ENCODE results near the gene NRXN3. TPM values are rescaled to one million over a fixed set of nuclear protein-coding genes. Genes with fewer than 3 reads are reported as not detected.

NRXN3 gene
- polyA plus RNA-seq, 1 donor (not counting 4 experiments of a cell fraction or from before 2014, with no cell fraction given) = 0.89 TPM

DNA sequence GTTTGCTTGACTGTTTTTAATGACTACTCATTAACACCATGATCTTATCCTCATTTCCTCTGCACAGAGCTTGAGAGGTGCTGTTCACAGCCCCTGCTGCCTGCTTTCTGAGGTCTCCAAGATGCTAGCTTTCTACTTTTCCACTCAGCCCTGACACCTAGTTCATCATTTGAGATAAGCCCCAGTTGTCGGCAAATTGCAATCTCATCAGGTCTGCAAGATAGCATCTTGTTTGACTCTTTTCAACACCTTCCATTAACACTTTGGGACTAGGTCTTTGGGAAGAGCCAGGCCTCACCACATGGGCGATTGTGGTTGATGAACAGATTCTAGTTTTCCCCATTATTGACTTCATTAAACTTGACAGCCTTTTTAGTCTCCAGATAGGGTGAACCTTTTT lies 1136.4 kb downstream of the NRXN3 start:
- no peaks in the 10 kb centered on the region for H3K4me1 ChIP-seq (ENCODE audit: control insufficient read depth, extremely low read depth, insufficient read depth, low read length)
- no peak for FAIRE-seq
- no peaks in the 10 kb centered on the region for H3K9me3 ChIP-seq (ENCODE audit: control insufficient read depth, low read depth, low read length)
- no peak for DNase-seq (ENCODE audit: low read depth, low spot score)
- H3K36me3 ChIP-seq (ENCODE audit: control insufficient read depth in 2 of 2, extremely low read depth in 1 of 2, insufficient read depth in 2 of 2, low read length in 2 of 2) = no peaks in the 10 kb centered on the region
- dilution Hi-C loops (cut with MboI; ENCODE audit: extremely low pct_ligation_motif_present, low sequenced_read_pairs) = no loop called here
- no peak overlapping the region for H3K27ac ChIP-seq (ENCODE audit: control insufficient read depth, insufficient read depth, low read length)
- H3K4me2 ChIP-seq (ENCODE audit: control insufficient read depth, extremely low read depth, insufficient read depth, low read depth, low read length) = no peak overlapping the region
- no peaks in the 10 kb centered on the region for H3K27me3 ChIP-seq (ENCODE audit: control insufficient read depth, extremely low read depth, insufficient read depth, low read length)
- H3K9ac ChIP-seq (ENCODE audit: control insufficient read depth, extremely low read depth, insufficient read depth, low read length) = no peak overlapping the region
- no peaks in the 10 kb centered on the region for H3K9me1 ChIP-seq (ENCODE audit: control insufficient read depth, extremely low read depth, insufficient read depth, low read length)
- H4K20me1 ChIP-seq (ENCODE audit: control insufficient read depth, extremely low read depth, insufficient read depth, low read length) = no peaks in the 10 kb centered on the region
- H3K79me2 ChIP-seq (ENCODE audit: control insufficient read depth, insufficient read depth, low read length) = no peaks in the 10 kb centered on the region
- H2AFZ ChIP-seq (ENCODE audit: control insufficient read depth, low read length) = no peak overlapping the region
- TF ChIP-seq EZH2 (IDR thresholded peaks at IDR 0.05; ENCODE audit: low read length) = no peak
- TF ChIP-seq, protein P1, sequence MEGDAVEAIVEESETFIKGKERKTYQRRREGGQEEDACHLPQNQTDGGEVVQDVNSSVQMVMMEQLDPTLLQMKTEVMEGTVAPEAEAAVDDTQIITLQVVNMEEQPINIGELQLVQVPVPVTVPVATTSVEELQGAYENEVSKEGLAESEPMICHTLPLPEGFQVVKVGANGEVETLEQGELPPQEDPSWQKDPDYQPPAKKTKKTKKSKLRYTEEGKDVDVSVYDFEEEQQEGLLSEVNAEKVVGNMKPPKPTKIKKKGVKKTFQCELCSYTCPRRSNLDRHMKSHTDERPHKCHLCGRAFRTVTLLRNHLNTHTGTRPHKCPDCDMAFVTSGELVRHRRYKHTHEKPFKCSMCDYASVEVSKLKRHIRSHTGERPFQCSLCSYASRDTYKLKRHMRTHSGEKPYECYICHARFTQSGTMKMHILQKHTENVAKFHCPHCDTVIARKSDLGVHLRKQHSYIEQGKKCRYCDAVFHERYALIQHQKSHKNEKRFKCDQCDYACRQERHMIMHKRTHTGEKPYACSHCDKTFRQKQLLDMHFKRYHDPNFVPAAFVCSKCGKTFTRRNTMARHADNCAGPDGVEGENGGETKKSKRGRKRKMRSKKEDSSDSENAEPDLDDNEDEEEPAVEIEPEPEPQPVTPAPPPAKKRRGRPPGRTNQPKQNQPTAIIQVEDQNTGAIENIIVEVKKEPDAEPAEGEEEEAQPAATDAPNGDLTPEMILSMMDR (optimal IDR thresholded peaks at IDR 0.05 in 1 of 3, IDR thresholded peaks at IDR 0.05 in 1 of 3, conservative IDR thresholded peaks at IDR 0.05 in 1 of 3; ENCODE audit: extremely low read depth in 1 of 3, insufficient read depth in 2 of 3, low read length in 3 of 3) = no peak
- H3K4me3 ChIP-seq (ENCODE audit: control insufficient read depth in 2 of 3, extremely low read depth in 1 of 3, insufficient read depth in 2 of 3, low read depth in 1 of 3, low read length in 3 of 3) = no peak overlapping the region

DNA sequence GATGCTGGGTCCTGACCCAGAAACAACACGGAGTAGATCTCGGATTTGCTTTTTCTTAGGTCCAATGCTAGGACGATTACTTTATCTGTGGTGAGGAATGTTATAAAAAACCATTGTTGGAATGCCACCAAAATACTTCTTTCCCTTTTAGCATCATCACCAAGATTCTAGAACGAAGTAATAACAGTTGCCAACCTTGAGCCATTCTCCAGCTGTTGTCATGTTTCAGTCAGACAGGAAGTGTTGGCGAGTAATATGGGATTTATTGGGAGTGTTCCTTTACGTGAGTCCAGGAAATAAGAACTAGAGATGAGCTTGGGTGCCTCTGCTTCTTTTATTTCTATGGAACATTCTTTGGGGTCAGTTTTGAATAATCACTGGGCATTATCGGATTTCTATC lies 1148.2 kb downstream of the NRXN3 start:
- dilution Hi-C loops (cut with MboI; ENCODE audit: extremely low pct_ligation_motif_present, low sequenced_read_pairs) = no loop called here
- H3K9me1 ChIP-seq (ENCODE audit: control insufficient read depth, extremely low read depth, insufficient read depth, low read length) = no peaks in the 10 kb centered on the region
- no peak overlapping the region for H3K4me3 ChIP-seq (ENCODE audit: control insufficient read depth in 2 of 3, extremely low read depth in 1 of 3, insufficient read depth in 2 of 3, low read depth in 1 of 3, low read length in 3 of 3)
- H2AFZ ChIP-seq (ENCODE audit: control insufficient read depth, low read length) = no peak overlapping the region
- no peak overlapping the region for H3K9ac ChIP-seq (ENCODE audit: control insufficient read depth, extremely low read depth, insufficient read depth, low read length)
- H3K79me2 ChIP-seq (ENCODE audit: control insufficient read depth, insufficient read depth, low read length) = no peaks in the 10 kb centered on the region
- TF ChIP-seq, protein P1 (optimal IDR thresholded peaks at IDR 0.05 in 1 of 3, IDR thresholded peaks at IDR 0.05 in 1 of 3, conservative IDR thresholded peaks at IDR 0.05 in 1 of 3; ENCODE audit: extremely low read depth in 1 of 3, insufficient read depth in 2 of 3, low read length in 3 of 3) = no peak
- no peak for TF ChIP-seq EZH2 (IDR thresholded peaks at IDR 0.05; ENCODE audit: low read length)
- no peak overlapping the region for H3K4me2 ChIP-seq (ENCODE audit: control insufficient read depth, extremely low read depth, insufficient read depth, low read depth, low read length)
- no peaks in the 10 kb centered on the region for H4K20me1 ChIP-seq (ENCODE audit: control insufficient read depth, extremely low read depth, insufficient read depth, low read length)
- H3K4me1 ChIP-seq (ENCODE audit: control insufficient read depth, extremely low read depth, insufficient read depth, low read length) = no peaks in the 10 kb centered on the region
- no peak overlapping the region for H3K27ac ChIP-seq (ENCODE audit: control insufficient read depth, insufficient read depth, low read length)
- H3K9me3 ChIP-seq (ENCODE audit: control insufficient read depth, low read depth, low read length) = no peaks in the 10 kb centered on the region
- H3K27me3 ChIP-seq (ENCODE audit: control insufficient read depth, extremely low read depth, insufficient read depth, low read length) = no peaks in the 10 kb centered on the region
- H3K36me3 ChIP-seq (ENCODE audit: control insufficient read depth in 2 of 2, extremely low read depth in 1 of 2, insufficient read depth in 2 of 2, low read length in 2 of 2) = no peaks in the 10 kb centered on the region
- no peak for FAIRE-seq
- no peak for DNase-seq (ENCODE audit: low read depth, low spot score)
